Measurements from ENCODE around the gene PLA2G4E. TPM values are rescaled to one million over a fixed set of nuclear protein-coding genes. Genes with fewer than 3 reads are reported as not detected.

The PLA2G4E gene
- total RNA-seq, 1 experiment from 2014 or later = not detected

DNA sequence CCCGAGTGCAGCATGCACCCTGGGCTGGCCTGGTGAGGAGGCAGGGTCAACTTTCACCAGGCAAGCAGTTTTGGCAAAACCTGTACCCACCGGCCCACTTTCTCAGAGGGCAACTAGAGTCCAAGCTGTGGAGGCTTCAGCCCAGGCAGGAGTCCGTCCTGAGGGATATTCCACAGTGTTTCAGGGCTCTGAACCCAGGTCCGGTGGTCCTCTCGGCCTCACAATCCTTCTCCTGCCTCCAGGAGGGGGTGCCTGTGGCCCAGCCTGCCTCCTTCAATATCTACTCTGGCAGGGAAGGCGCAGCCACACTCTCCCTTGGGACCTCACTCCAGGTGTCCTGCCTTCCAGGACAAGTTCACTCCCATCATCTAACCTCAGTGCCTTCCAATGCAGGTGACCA, 3.9 kb downstream of the PLA2G4E start:
- no peaks in the 10 kb centered on the region for H3K36me3 ChIP-seq (ENCODE audit: control insufficient read depth in 1 of 2, insufficient read depth in 2 of 2, low read length in 2 of 2)
- no peaks in the 10 kb centered on the region for H3K27me3 ChIP-seq (ENCODE audit: insufficient read depth, low read length)
- no peak overlapping the region for H3K27ac ChIP-seq (ENCODE audit: low read depth, low read length)
- no peak overlapping the region for H3K4me2 ChIP-seq (ENCODE audit: low read length)
- H2AFZ ChIP-seq (ENCODE audit: low read depth, low read length, poor library complexity, severe bottlenecking) = no peak overlapping the region
- no peaks in the 10 kb centered on the region for H4K20me1 ChIP-seq (ENCODE audit: insufficient read depth)
- DNase-seq (ENCODE audit: low read depth, low spot score) (no peak), ATAC-seq (no peak)
- no peaks in the 10 kb centered on the region for H3K79me2 ChIP-seq (ENCODE audit: insufficient read depth, low read length)
- TF ChIP-seq SRF (IDR thresholded peaks at IDR 0.05; ENCODE audit: low read depth) = no peak
- TF ChIP-seq, protein P1, sequence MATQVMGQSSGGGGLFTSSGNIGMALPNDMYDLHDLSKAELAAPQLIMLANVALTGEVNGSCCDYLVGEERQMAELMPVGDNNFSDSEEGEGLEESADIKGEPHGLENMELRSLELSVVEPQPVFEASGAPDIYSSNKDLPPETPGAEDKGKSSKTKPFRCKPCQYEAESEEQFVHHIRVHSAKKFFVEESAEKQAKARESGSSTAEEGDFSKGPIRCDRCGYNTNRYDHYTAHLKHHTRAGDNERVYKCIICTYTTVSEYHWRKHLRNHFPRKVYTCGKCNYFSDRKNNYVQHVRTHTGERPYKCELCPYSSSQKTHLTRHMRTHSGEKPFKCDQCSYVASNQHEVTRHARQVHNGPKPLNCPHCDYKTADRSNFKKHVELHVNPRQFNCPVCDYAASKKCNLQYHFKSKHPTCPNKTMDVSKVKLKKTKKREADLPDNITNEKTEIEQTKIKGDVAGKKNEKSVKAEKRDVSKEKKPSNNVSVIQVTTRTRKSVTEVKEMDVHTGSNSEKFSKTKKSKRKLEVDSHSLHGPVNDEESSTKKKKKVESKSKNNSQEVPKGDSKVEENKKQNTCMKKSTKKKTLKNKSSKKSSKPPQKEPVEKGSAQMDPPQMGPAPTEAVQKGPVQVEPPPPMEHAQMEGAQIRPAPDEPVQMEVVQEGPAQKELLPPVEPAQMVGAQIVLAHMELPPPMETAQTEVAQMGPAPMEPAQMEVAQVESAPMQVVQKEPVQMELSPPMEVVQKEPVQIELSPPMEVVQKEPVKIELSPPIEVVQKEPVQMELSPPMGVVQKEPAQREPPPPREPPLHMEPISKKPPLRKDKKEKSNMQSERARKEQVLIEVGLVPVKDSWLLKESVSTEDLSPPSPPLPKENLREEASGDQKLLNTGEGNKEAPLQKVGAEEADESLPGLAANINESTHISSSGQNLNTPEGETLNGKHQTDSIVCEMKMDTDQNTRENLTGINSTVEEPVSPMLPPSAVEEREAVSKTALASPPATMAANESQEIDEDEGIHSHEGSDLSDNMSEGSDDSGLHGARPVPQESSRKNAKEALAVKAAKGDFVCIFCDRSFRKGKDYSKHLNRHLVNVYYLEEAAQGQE (IDR thresholded peaks at IDR 0.05; ENCODE audit: low read depth) = no peak
- TF ChIP-seq ELF1 (IDR thresholded peaks at IDR 0.05; ENCODE audit: borderline replicate concordance, low read depth) = no peak
- TF ChIP-seq TCF7L2 (IDR thresholded peaks at IDR 0.05; ENCODE audit: borderline replicate concordance, extremely low read depth, insufficient read depth, insufficient read length) = no peak
- TF ChIP-seq CBX3 (IDR thresholded peaks at IDR 0.05; ENCODE audit: low read depth) = no peak
- no peak overlapping the region for H3K4me3 ChIP-seq (replicated peaks in 1 of 2; ENCODE audit: low read depth in 1 of 2, low read length in 2 of 2)
- H3K9ac ChIP-seq (ENCODE audit: low read length) = no peak overlapping the region
- RAD21 ChIA-PET (ENCODE audit: low non-redundant PET in 1 of 2, low total read pairs in 2 of 2, uncharacterized antibody in 2 of 2, unreplicated experiment in 2 of 2) = no interaction called here
- POLR2A ChIA-PET = no interaction called here
- no peaks in the 10 kb centered on the region for H3K9me2 ChIP-seq (ENCODE audit: insufficient read depth)
- no peaks in the 10 kb centered on the region for H3K4me1 ChIP-seq (ENCODE audit: control insufficient read depth in 1 of 2, insufficient read depth in 2 of 2, low read length in 2 of 2)
- intact Hi-C loops (cut with micrococcal nuclease) = no loop called here
- no TSS peak for BruUV-seq (replicated peaks)
- CTCF ChIA-PET = no interaction called here
- peaks cover 0 to 1% of the 10 kb centered on the region in 2 experiments; a peak in 1 of 4 replicates for H3K9me3 ChIP-seq (ENCODE audit: control insufficient read depth in 1 of 2, insufficient read depth in 1 of 2, low read depth in 1 of 2, low read length in 2 of 2)

DNA sequence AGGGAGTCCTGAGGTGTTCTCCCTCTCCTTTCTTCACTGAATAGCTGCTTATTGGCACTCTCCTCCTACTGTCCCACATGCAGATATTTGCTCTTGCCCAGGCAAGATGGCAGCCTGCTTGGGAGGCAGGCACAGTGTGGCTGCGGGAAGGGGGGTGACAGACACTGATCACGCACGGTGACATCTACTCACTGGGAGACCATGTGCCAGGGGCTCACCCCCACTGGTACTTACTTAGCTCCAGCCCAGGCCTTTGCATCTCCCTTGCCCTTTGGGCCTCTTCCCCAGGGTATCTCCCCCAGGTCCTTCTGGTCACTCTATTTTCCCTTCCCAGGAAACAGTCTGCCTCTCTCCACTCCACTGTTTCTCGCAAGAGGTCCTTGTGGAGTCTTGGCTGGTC, 6.4 kb downstream of the PLA2G4E start:
- POLR2A ChIA-PET = no interaction called here
- H3K9me3 ChIP-seq (ENCODE audit: control insufficient read depth in 1 of 2, insufficient read depth in 1 of 2, low read depth in 1 of 2, low read length in 2 of 2) = no peaks in the 10 kb centered on the region
- no TSS peak for BruUV-seq (replicated peaks)
- TF ChIP-seq, protein P1 (IDR thresholded peaks at IDR 0.05; ENCODE audit: low read depth) = no peak
- TF ChIP-seq, protein P2, sequence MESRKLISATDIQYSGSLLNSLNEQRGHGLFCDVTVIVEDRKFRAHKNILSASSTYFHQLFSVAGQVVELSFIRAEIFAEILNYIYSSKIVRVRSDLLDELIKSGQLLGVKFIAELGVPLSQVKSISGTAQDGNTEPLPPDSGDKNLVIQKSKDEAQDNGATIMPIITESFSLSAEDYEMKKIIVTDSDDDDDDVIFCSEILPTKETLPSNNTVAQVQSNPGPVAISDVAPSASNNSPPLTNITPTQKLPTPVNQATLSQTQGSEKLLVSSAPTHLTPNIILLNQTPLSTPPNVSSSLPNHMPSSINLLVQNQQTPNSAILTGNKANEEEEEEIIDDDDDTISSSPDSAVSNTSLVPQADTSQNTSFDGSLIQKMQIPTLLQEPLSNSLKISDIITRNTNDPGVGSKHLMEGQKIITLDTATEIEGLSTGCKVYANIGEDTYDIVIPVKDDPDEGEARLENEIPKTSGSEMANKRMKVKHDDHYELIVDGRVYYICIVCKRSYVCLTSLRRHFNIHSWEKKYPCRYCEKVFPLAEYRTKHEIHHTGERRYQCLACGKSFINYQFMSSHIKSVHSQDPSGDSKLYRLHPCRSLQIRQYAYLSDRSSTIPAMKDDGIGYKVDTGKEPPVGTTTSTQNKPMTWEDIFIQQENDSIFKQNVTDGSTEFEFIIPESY (IDR thresholded peaks at IDR 0.05; ENCODE audit: extremely low read depth, insufficient replicate concordance, low read length) = no peak
- no peak for TF ChIP-seq FOSL1 (IDR thresholded peaks at IDR 0.05; ENCODE audit: low read depth)
- no peak for TF ChIP-seq SRF (IDR thresholded peaks at IDR 0.05; ENCODE audit: low read depth)
- H3K4me1 ChIP-seq (ENCODE audit: control insufficient read depth in 1 of 2, insufficient read depth in 2 of 2, low read length in 2 of 2) = peaks cover 6 to 15% of the 10 kb centered on the region in 2 experiments
- no peaks in the 10 kb centered on the region for H4K20me1 ChIP-seq (ENCODE audit: insufficient read depth)
- H3K4me3 ChIP-seq (replicated peaks in 1 of 2; ENCODE audit: low read depth in 1 of 2, low read length in 2 of 2) = no peak overlapping the region
- H3K4me2 ChIP-seq (ENCODE audit: low read length) = no peak overlapping the region
- no peak overlapping the region for H2AFZ ChIP-seq (ENCODE audit: low read depth, low read length, poor library complexity, severe bottlenecking)
- H3K27me3 ChIP-seq (ENCODE audit: insufficient read depth, low read length) = no peaks in the 10 kb centered on the region
- H3K9ac ChIP-seq (ENCODE audit: low read length) = no peak overlapping the region
- RAD21 ChIA-PET (ENCODE audit: low non-redundant PET in 1 of 2, low total read pairs in 2 of 2, uncharacterized antibody in 2 of 2, unreplicated experiment in 2 of 2) = no interaction called here
- no peak overlapping the region for H3K27ac ChIP-seq (ENCODE audit: low read depth, low read length)
- CTCF ChIA-PET = no interaction called here
- intact Hi-C loops (cut with micrococcal nuclease) = no loop called here
- no peaks in the 10 kb centered on the region for H3K79me2 ChIP-seq (ENCODE audit: insufficient read depth, low read length)
- no peaks in the 10 kb centered on the region for H3K9me2 ChIP-seq (ENCODE audit: insufficient read depth)
- no peaks in the 10 kb centered on the region for H3K36me3 ChIP-seq (ENCODE audit: control insufficient read depth in 1 of 2, insufficient read depth in 2 of 2, low read length in 2 of 2)
- DNase-seq (ENCODE audit: low read depth, low spot score) (no peak), ATAC-seq (no peak)

Data from HCT116 (cell line).